ENCODE measurements around the gene SPOCK3.

SPOCK3 gene

DNA sequence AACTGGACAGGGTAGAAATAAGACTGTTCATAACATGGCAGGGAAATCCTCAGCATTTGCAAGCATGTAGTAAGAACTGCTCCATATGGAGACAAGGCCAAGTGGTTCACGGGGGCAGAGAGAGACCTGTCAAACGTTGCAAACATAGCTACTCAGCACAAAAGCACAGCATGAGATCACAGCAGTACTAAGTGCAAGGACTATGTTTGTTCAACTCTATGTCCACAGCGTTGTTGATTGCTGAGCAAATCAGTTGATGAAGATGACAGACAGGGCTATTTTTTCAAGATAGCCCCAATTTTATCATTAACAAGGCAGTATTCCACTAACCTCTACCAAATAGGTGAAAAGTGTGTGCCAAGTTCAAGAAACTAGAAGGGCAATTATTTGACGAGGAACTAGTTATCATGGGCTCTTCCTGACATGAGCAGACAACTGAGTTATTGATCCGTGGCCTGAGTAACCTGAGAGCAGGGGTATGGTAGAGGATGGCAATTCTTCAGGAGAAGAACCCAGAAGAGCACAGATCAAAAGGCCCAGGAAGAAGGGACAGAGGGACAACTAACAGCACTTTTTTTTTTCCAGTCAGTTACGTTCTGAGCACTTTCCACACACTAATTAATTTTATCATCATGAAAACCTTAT is 57.4 kb downstream of the SPOCK3 start:
- no peak for DNase-seq (ENCODE audit: low read depth)

DNA sequence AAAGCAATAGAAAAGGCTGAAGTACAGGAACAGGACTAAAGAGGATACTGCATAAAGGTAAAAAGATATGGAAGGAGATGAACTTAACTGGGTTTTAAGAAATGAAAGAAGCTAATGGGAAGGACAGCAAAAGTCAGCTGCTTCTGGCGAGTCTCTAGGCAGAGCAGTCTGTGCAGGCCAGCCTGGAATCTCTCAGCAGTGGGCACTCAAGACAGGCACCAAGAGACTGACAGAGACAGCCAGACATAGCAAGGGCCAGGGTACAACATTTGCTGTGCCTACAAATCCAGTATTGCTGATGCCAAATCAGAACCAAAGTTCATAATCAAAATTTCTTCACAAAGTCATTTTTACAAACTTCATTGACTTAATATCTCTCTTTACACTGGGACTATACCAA is 62.4 kb downstream of the SPOCK3 start:
- no peak for DNase-seq (ENCODE audit: low read depth)

DNA sequence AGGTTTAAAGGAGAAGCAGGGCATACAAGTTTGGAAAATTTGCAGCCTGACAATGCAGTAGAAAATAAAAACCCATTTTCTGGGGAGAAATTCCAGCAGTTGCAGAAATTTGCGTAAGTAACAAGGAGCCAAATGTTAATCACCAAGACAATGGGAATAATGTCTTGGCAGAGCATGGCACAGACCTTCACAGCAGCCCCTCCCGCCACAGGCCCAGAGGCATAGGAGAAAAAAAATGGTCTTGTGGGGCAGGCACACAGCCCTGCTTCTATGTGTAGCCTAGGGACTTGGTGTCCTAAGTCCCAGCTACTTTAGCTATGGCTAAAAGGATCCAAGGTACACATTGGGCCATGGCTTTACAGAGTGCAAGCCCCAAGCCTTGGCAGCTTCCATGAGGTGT is 65.7 kb downstream of the SPOCK3 start:
- DNase-seq (ENCODE audit: low read depth): no peak

DNA sequence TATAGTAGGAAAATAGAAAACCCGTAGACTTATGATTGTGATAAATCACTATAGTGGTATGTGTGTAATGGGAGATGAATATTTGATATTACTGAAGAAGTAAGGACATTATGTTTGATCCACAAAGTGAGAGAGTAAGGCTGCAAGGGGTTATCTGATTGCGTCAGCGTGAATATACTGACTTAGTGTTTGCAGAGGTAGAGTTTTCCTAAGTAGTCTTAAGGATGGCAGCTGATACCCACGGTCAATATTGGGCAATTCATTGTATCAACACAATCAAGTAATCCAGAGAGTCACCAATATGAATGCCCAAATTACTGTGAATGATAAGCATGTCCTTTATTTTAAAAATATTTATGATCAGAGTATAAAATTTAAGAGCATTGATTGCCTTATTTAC is 83.7 kb downstream of the SPOCK3 start:
- DNase-seq (ENCODE audit: low read depth): no peak

DNA sequence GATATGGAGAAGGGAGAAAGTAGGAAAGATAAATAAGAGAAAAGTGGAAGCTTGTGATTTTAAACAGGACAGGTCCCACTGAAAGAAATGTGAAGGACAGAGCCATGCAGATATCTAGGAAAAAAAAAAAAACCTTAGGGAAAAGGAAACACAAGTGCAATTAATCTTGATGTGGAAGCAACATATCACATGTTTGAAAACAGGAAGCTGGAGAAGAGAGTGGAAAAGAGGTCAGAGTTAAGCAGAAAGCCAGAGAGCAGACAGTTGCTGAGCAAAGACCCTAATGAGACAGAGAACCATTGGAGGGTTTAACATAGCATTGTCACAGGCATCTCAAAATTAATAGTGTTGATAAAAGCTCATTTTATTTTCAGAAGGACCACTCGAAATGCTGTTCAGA is 89.7 kb downstream of the SPOCK3 start:
- DNase-seq (ENCODE audit: low read depth): no peak

DNA sequence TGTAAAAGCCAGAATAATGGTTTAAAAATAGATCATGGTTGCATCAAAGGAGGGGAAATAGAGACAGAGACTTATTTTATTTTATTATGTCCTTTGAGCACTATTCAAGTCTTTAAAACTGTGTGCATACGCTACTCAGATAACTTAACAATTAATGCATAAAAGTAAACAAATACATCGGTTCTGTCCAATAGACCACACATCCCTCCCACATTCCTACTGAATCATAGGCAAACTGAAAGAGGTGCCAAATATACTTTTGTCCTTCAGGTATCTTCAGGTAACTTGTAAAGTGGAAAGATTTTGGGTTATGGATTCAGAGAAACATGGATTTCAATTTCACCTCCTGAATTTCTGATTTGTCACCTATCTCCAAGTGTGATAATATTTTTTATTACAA is 91.3 kb downstream of the SPOCK3 start:
- no peak for DNase-seq (ENCODE audit: low read depth)

DNA sequence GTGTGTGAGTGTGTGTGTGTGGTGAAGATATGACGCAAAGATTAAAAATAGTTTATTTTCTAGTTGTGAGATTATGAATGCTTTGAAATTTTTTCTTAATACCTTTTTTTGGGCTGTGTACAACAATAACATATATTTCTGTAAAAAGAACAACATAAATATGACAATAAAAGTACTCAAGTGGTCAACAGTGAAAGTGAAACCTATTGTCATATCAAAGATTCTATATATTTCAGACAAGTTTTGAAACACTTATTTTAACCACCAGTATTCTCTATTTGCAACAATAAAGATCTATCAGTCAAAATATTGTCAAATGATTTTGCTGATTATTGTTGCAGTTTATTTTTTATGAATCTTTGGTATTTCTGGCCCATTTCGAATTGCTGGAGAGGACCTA is 98.0 kb downstream of the SPOCK3 start:
- DNase-seq (ENCODE audit: low read depth): no peak

DNA sequence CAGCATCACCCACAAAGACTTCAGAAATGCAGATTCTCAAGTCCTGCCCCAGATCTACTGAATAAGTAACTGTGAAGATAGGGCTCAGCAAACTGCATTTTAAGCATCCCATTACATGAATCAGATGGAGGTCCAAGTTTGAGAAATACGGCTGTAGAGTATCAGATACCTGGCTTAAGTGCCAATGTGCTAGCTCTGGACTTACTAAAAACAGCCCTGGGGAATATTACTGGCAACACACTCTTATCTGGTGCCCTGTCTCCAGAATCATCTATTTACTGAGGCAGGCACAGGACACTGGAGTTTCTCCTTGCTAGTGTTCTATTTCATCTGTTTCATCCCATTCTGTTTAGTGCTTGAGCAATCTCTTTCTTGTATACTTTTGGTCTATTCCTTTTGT is 105.1 kb downstream of the SPOCK3 start:
- DNase-seq (ENCODE audit: low read depth): no peak

DNA sequence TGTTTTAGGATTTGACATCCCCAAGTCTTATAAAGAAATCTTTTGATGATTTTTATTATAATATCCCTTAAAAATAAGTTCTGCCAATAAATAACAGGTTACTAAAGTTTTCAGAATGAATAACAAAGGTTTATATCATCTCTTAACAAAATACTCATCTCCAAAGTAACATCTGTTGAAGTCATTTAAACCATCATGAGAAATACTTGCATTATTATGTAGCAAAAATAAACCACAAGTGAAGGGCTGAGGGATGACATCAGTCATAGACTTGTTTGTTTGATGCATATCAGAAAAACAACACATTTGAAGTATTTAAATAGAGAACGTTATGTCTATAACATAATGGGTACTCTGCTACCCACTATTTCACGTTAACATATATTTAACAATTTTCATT is 114.9 kb downstream of the SPOCK3 start:
- no peak for DNase-seq (ENCODE audit: low read depth)

DNA sequence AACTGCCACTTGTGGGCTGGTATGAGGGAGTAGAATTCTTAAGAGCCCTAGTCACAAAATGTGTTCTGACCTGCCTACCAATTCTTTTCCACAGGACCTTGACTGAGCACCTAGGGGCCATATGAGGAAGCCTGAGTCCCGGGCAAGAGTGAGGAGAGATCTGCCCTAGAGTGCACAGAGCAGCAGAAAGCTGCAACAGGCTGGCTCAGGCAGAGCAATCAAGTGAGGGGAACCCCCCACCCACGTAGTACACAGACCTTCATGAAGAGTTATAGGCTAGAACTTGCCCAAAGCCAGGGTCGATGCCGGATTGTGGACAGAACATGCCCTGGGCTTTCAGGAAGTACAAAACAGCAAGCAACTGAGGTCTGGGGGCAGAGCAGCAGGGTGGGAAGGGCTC is 117.0 kb downstream of the SPOCK3 start:
- no peak for DNase-seq (ENCODE audit: low read depth)

DNA sequence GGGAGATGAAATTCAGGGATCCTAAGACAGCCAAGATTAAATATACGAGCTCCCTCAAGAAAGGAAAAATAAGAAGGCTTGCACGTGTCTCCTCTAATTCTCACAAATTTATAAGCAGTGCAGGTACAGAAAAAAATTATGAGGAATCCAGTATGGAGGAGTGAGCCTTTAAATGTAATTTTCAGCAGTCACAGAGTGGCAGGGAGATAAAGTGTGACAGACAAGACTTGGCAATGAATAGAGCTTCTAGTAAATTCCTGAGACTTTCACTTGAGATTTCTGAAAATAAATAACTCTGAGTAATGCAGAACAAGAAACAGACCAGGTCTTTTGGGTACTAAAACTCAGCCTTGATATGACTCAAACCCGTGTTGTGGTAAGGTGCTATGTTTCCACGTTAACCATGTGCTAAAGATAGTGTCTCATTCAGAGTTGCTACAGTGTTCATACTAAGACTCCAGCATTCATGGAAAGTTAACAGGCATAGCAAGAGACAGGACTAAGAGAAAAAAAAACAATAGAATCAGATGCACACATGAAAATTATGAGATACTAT is 119.8 kb downstream of the SPOCK3 start:
- DNase-seq (ENCODE audit: low read depth): no peak

DNA sequence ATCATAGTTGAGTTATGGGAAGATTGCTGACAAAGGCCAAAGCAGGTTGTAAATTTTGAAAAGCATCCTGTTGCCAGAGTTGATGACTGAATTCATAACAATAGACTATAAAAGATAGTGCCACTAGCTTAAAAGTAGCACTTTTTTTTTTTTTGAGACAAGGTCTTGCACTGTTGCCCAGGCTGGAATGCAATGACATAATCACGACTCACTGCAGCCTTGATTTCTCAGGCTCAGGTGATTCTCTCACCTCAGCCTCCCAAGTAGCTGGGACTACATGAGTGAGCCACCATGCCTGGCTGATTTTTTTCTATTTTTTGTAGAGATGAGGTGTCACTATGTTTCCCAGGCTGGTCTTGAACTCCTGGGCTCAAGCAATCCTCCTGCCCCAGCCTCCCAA is 122.7 kb downstream of the SPOCK3 start:
- DNase-seq (ENCODE audit: low read depth): no peak

DNA sequence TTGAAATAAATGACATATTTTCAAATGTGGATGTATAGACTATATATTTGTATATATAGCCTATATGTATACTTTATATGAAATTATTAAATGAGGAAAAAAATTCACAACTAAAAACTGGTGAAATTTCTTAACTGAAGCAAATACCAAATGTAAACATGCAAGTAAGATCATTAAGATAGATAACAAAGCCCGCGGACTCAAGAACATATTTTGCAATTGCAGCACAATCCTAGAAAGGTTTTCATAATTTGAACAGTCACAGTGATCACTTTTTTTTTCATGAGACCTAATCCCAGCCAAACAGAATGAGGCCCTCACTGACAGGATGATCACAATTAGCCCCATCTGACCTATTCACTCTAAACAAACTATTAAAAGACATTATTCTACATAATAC is 123.2 kb downstream of the SPOCK3 start:
- DNase-seq (ENCODE audit: low read depth): no peak

DNA sequence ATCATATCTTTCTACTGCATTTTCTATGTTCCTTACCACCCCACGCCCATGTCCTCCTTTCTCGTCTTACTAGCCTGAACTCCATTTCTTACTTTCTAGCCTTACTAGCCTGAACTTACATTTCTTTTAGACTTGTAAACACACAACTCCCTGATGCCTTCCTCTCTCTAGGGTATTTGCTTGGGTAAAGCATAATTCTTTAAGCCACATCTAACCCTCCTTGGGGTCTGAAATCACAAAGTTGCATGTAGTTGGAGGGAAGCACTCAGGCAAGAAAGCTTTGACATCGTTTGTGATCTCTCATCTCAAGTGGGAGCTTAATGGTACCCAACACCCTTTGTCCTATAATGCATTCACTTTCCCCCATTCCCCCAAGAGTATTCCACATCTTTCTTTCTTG is 124.4 kb downstream of the SPOCK3 start:
- DNase-seq (ENCODE audit: low read depth): no peak

DNA sequence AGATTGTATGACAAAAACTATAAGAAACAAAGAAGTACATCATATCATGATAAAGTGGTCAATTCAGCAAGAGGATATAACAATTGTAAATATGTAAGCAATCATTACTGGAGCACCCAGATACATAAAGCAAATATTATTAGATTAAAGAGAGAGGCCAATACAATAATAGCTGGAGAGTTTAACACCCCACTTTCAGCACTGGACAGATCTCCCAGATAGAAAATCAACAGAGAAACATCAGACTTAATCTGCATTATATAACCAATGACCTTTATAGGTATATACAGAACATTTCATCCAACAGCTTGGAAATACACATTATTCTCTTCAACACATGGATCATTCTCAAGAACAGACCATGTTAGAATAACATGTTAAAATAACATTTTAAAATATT is 128.4 kb downstream of the SPOCK3 start:
- DNase-seq (ENCODE audit: low read depth): no peak

DNA sequence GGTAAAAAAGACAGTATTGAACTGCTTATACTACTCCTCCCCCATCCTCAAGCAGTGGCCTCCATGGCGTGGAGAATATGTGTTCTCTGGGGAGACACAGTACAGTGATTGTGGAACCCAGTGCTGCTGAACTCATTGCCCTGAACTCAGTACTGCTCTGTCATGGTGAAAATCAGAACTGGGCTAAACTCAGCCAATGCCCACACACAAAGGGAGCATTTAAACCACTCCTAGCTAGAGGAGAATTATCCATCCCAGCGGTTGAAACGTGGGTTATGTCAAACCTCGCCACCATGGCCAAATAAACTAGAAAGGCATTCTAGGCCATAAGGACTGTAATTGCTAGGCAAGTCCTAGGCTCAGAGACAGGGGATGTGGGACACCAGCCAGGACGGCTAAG is 131.8 kb downstream of the SPOCK3 start:
- DNase-seq (ENCODE audit: low read depth): no peak

DNA sequence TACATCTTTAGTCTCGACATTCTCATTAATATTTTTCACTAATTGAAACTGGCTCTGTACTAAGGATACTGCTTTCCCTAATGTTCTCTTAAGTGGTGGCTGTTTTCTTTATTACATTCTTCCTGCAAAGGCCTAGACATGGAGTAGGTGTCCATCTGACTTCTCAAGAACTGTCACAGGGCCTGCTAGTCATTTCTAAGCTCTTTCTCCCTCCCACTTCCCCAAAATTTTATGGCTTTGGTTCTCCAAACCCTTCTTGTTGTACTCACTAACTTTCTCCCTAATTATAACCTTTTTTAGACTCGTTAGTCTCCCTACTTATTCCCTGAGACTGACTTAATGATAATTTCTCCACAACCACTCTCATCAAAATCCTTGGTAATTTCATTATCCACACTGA is 133.3 kb downstream of the SPOCK3 start:
- DNase-seq (ENCODE audit: low read depth): no peak

DNA sequence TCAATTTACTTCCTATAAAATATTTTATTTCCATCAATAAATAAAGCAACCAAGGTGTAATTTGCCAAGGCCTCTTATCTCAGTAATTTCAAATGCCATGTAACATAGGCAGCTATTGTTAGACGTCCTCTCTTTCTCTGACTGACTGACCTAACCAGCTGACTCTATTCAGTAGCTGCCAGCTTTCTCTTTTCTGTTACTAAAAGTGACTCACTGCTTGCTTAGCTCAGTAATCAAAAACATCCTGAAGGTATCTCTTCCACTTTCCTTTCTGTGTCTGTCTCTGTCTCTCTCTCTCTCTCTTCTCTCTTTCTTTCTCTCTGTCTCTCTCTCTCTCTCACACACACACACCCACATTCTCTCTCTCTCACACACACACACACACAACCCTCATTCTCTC is 134.2 kb downstream of the SPOCK3 start:
- no peak for DNase-seq (ENCODE audit: low read depth)

DNA sequence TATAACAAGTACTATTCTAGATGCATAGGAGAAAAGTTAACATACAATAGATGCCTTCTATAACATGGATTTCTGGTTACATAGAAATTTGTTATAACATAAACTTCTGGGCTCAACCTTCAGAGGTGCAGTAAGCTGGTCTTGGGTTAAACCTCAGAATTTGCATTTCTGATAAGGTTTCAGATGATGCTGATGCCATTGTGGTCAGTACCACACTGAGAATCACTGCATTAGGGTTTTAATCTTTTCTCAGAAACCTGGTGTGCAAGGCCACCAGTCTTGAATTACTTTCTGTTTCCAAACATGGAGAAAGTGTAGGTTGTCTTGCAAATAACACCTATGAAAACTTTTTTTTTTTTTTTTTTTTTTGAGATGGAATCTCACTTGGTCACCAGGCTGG is 146.2 kb downstream of the SPOCK3 start:
- DNase-seq (ENCODE audit: low read depth): no peak

DNA sequence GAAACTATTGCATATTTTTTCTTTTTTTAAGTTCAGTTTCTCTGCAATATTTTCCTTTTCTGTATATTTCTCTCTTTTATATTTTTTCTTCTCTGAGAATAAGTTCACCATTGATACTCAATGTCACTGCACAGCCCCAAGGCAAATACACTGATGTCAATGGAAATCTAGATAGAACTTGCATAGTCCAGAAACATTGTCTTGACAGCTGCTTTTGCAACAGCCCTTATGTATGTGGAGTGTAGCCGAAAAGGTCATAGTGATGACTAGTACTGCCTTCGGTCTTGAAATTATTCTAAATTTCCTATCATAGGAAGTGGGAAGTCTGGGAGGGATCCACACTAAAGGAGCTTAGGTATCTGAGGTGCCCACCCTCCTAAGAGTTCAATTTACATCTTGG is 150.0 kb downstream of the SPOCK3 start:
- no peak for DNase-seq (ENCODE audit: low read depth)

DNA sequence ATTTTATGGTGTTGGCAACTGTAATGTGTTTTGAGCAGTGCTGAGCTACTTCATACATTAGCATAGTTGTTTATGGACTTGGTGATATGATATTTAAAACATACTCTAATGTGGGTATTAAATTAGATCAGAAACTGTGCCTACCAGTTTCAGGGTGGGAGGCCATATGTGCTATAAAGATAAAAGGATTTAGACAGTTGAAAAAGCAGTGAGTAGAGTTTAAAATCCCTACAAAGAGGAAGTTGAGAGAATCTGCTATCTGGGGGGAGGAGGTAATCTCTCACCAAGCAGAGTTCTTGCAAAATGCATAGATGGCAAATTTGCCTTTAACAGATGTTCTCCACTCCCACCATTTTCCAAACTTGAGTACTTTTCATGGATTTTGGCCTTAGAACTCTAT is 154.5 kb downstream of the SPOCK3 start:
- no peak for DNase-seq (ENCODE audit: low read depth)

DNA sequence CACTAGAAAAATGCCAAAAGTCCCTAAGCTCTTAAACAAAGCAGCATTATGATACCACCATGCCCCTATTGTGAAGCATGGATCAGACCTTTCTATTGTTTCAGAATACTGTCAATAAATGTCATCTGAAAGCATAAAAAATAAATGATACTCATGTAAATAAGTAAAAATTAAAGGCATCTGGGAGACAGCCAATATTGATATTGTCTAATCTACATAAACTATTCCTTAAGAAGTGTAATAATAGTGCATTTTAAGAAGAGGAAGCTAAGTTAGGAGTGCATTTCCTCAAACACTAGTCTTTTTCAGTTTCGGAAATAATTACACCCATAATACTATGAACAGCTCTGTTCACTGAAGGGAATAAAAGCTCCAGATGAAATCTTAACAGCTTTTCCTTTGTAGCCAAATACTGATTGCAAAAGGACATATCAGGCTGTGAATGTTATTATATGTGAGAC is 181.6 kb downstream of the SPOCK3 start:
- DNase-seq (ENCODE audit: low read depth): no peak

DNA sequence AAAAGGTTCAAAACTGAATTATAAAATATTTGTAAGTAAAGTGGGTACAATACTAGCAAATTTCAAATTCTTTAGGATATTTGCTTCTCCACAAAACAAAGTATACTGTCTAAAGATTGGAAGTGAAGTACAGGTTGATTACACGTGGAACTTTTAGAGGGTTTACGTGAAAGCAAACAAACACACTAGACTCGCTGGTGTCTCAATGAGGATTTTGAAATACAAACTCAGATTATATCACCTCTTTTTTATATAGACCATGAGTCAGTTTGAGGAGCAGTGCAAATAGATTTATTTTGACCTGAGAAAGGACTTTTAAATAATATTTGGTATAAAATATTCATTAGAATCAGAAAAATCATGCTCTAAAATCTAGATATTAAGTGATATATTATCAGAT is 185.0 kb downstream of the SPOCK3 start:
- no peak for DNase-seq (ENCODE audit: low read depth)

DNA sequence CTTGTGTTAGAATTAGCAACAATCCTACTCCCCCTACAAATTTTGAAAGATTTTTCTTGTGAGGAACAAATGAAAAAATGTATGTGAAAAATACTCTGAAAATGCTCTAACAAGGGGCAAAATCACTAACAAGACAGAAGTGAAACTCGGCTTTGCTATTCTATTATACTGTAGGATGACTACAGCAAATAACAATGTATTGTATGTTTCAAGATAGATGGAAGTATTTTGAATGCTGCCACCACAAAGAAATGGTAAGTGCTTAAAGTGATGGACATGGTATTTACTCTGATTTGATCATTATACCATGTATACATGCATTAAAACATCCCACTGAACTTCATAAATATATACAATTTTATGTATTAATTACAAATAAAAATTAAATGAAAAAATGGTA is 192.8 kb downstream of the SPOCK3 start:
- DNase-seq (ENCODE audit: low read depth): no peak
